H9 (cell line): Measurements from ENCODE around the gene PRR13. TPM values are rescaled to one million over a fixed set of nuclear protein-coding genes. Genes with fewer than 3 reads are reported as not detected.

Source experiments
- DNase-seq: peaks from one replicate; pipeline ENCODE4 v3.0.0-alpha.2; 2017
- H2AFZ ChIP-seq: one replicate; pipeline ENCODE4 v1.6.1; 2013; ENCODE audit warnings: mild to moderate bottlenecking, low read length, control low read depth, moderate library complexity
- H2AK5ac ChIP-seq: 2 replicates; pipeline ENCODE4 v1.6.1; 2013; ENCODE audit warnings: low read length, control low read depth, mixed read lengths; ENCODE audit not compliant: insufficient read length
- H2BK120ac ChIP-seq: one replicate; pipeline ENCODE4 v1.6.1; 2013; ENCODE audit warnings: low read depth, mild to moderate bottlenecking, low read length, control low read depth, inconsistent platforms; ENCODE audit not compliant: poor library complexity, severe bottlenecking
- H2BK12ac ChIP-seq: 2 replicates; pipeline ENCODE4 v1.6.1; 2013; ENCODE audit warnings: low read length, control low read depth, mixed read lengths, low read depth; ENCODE audit not compliant: insufficient read length
- H2BK15ac ChIP-seq: 2 replicates; pipeline ENCODE4 v1.6.1; 2013; ENCODE audit warnings: low read depth, low read length, control low read depth
- H2BK20ac ChIP-seq: one replicate; pipeline ENCODE4 v1.6.1; 2013; ENCODE audit warnings: low read depth, mild to moderate bottlenecking, low read length, control low read depth, inconsistent platforms; ENCODE audit not compliant: poor library complexity, severe bottlenecking
- H2BK5ac ChIP-seq: 2 replicates; pipeline ENCODE4 v1.6.1; 2013; ENCODE audit warnings: low read length, control low read depth, mixed read lengths; ENCODE audit not compliant: insufficient read length
- H3K14ac ChIP-seq: 2 replicates; pipeline ENCODE4 v1.6.1; 2013; ENCODE audit warnings: low read length, control low read depth; ENCODE audit not compliant: insufficient read depth
- H3K18ac ChIP-seq: 2 replicates; pipeline ENCODE4 v1.6.1; 2013; ENCODE audit warnings: low read depth, mild to moderate bottlenecking, mixed read lengths, low read length, control low read depth; ENCODE audit not compliant: insufficient read length
- H3K23ac ChIP-seq: 2 replicates; pipeline ENCODE4 v1.6.1; 2013; ENCODE audit warnings: low read length, control low read depth, mixed read lengths, low read depth; ENCODE audit not compliant: insufficient read length
- H3K23me2 ChIP-seq: 2 replicates; pipeline ENCODE4 v1.6.1; 2013; ENCODE audit warnings: low read depth, mild to moderate bottlenecking, mixed read lengths, low read length, control low read depth; ENCODE audit not compliant: insufficient read length, poor library complexity, severe bottlenecking
- H3K27ac ChIP-seq: 2 replicates; pipeline ENCODE4 v1.5.1; 2013; ENCODE audit warnings: low read length, control low read depth, mixed read lengths, low read depth; ENCODE audit not compliant: insufficient read length
- H3K27me3 ChIP-seq: 2 replicates; pipeline ENCODE4 v1.6.1; 2013; ENCODE audit warnings: low read length, control low read depth, inconsistent platforms; ENCODE audit not compliant: insufficient read depth
- H3K4ac ChIP-seq: 2 replicates; pipeline ENCODE4 v1.6.1; 2013; ENCODE audit warnings: low read depth, mild to moderate bottlenecking, control low read depth, inconsistent platforms, low read length, moderate library complexity
- H3K4me1 ChIP-seq: 2 replicates; pipeline ENCODE4 v1.6.1; 2013; ENCODE audit warnings: low read length, control low read depth, inconsistent platforms; ENCODE audit not compliant: insufficient read depth
- H3K4me2 ChIP-seq: 2 replicates; pipeline ENCODE4 v1.6.1; 2013; ENCODE audit warnings: low read length, control low read depth, mixed read lengths; ENCODE audit not compliant: insufficient read length, insufficient read depth
- H3K56ac ChIP-seq: 2 replicates; pipeline ENCODE4 v1.6.1; 2013; ENCODE audit warnings: low read depth, mild to moderate bottlenecking, mixed read lengths, low read length, control low read depth; ENCODE audit not compliant: insufficient read length
- H3K79me1 ChIP-seq: 2 replicates; pipeline ENCODE4 v1.6.1; 2013; ENCODE audit warnings: low read depth, mild to moderate bottlenecking, moderate library complexity, low read length, control low read depth, inconsistent platforms; ENCODE audit not compliant: insufficient read depth, poor library complexity, severe bottlenecking
- H3K79me2 ChIP-seq: 2 replicates; pipeline ENCODE4 v1.6.1; 2013; ENCODE audit warnings: low read length, control low read depth, inconsistent platforms; ENCODE audit not compliant: insufficient read depth
- H3K9ac ChIP-seq: 2 replicates; pipeline ENCODE4 v1.6.1; 2013; ENCODE audit warnings: low read length, control low read depth, mixed read lengths; ENCODE audit not compliant: insufficient read length; ENCODE audit errors: extremely low read depth
- H3K9me3 ChIP-seq: one replicate; pipeline ENCODE4 v1.6.1; 2013; ENCODE audit warnings: low read depth, low read length, inconsistent platforms; ENCODE audit not compliant: control insufficient read depth
- H3T11ph ChIP-seq: one replicate; pipeline ENCODE4 v1.6.1; 2013; ENCODE audit warnings: mild to moderate bottlenecking, low read length, control low read depth, inconsistent platforms
- H4K20me1 ChIP-seq: one replicate; pipeline ENCODE4 v1.6.1; 2013; ENCODE audit not compliant: control insufficient read depth, insufficient read length, insufficient read depth
- H4K5ac ChIP-seq: 2 replicates; pipeline ENCODE4 v1.6.1; 2013; ENCODE audit warnings: low read depth, mild to moderate bottlenecking, mixed read lengths, low read length, control low read depth; ENCODE audit not compliant: insufficient read length
- H4K8ac ChIP-seq: replicated peaks from 2 replicates; pipeline ENCODE4 v1.6.1; 2013; ENCODE audit warnings: low read length, control low read depth, mixed read lengths, low read depth; ENCODE audit not compliant: insufficient read length
- H4K91ac ChIP-seq: 2 replicates; pipeline ENCODE4 v1.6.1; 2013; ENCODE audit warnings: low read depth, mild to moderate bottlenecking, moderate library complexity, mixed read lengths, low read length, control low read depth; ENCODE audit not compliant: insufficient read length
- H3K27ac Mint-ChIP-seq, 3 experiments: 2 replicates in 2 of 3; 3 replicates in 1 of 3; pipeline ENCODE4 v1.8.0; 2020 to 2021; ENCODE audit warnings: mixed read lengths in 3 of 3, mild to moderate bottlenecking in 1 of 3, moderate library complexity in 1 of 3
- H3K27me3 Mint-ChIP-seq: 2 replicates; pipeline ENCODE4 v1.8.0; 2021; ENCODE audit warnings: low read depth, mild to moderate bottlenecking, moderate library complexity, mixed read lengths
- H3K36me3 Mint-ChIP-seq, 3 experiments: 2 replicates in 2 of 3; 3 replicates in 1 of 3; pipeline ENCODE4 v1.8.0; 2020 to 2021; ENCODE audit warnings: low read depth in 3 of 3, mixed read lengths in 3 of 3; ENCODE audit not compliant: insufficient read depth in 1 of 3
- H3K4me1 Mint-ChIP-seq, 2 experiments: 2 replicates each; pipeline ENCODE4 v1.8.0; 2020; ENCODE audit warnings: mixed read lengths in 2 of 2
- H3K4me3 Mint-ChIP-seq, 2 experiments: 2 replicates in 1 of 2; 3 replicates in 1 of 2; pipeline ENCODE4 v1.8.0; 2020 to 2021; ENCODE audit warnings: mild to moderate bottlenecking in 2 of 2, mixed read lengths in 2 of 2, moderate library complexity in 1 of 2
- H3K9me3 Mint-ChIP-seq, 2 experiments: 2 replicates in 1 of 2; 3 replicates in 1 of 2; pipeline ENCODE4 v1.8.0; 2020; ENCODE audit warnings: mild to moderate bottlenecking in 2 of 2, mixed read lengths in 2 of 2, moderate library complexity in 1 of 2
- CTCF ChIP-seq: fragments of 200-600 bp; sonication (generic); conservative IDR thresholded peaks from 3 replicates; pipeline ENCODE4 v1.8.0; 2021; ENCODE audit warnings: antibody characterized with exemption, mild to moderate bottlenecking
- WGBS: extraction: QIAGEN DNeasy Blood & Tissue Kit; methylation state at CpG from one replicate; pipeline ENCODE4 v1.1.7; 2013; ENCODE audit warnings: missing lambda C conversion rate, low lambda C conversion rate, mixed read lengths; ENCODE audit not compliant: insufficient read length; ENCODE audit errors: extremely low coverage; 5-methylcytosine and 5-hydroxymethylcytosine counted together
- total RNA-seq: library from RNA; stranded (reverse); gene quantifications from 2 replicates; pipeline ENCODE4 v1.2.1, GENCODE V29; 2021

PRR13 gene
- total RNA-seq, 1 experiment from 2014 or later, result 147 TPM

GRCh38 chr12:53474077-53474476 lies 32.5 kb downstream of the PRR13 start:
- Histone ChIP-seq H2BK15ac (no peak overlapping the region), H4K8ac (no peak overlapping the region), H3K9me3 (no peaks in the 10 kb centered on the region), H3K56ac (no peak overlapping the region), H3K79me2 (no peaks in the 10 kb centered on the region), H3K27me3 (no peaks in the 10 kb centered on the region), H3K23ac (no peak overlapping the region), H3K14ac (no peak overlapping the region), H2BK20ac (no peak overlapping the region), H3K23me2 (no peaks in the 10 kb centered on the region), H3K9ac (no peak overlapping the region), H3K18ac (no peak overlapping the region), H2AFZ (no peak overlapping the region), H3K4ac (no peak overlapping the region), H3K4me1 (no peaks in the 10 kb centered on the region), H3T11ph (no peak overlapping the region), H2BK120ac (no peak overlapping the region), H4K5ac (no peak overlapping the region), H4K91ac (no peak overlapping the region), H3K79me1 (peaks cover 8% of the 10 kb centered on the region), H3K4me2 (no peak overlapping the region), H2BK5ac (no peak overlapping the region), H2AK5ac (no peak overlapping the region), H4K20me1 (no peaks in the 10 kb centered on the region), H3K27ac (no peak overlapping the region), H2BK12ac (no peak overlapping the region)
- Mint-ChIP-seq H3K36me3 (peaks cover 62 to 98% (median 90%) of the 10 kb centered on the region in 3 experiments), H3K4me3 (no peak overlapping the region), H3K4me1 (peaks cover 37 to 48% of the 10 kb centered on the region in 2 experiments), H3K27me3 (no peaks in the 10 kb centered on the region), H3K27ac (peak overlapping the region in 1 of 3 experiments; percentile 90; a peak in 2 of 7 replicates), H3K9me3 (no peaks in the 10 kb centered on the region; a peak in 1 of 5 replicates)
- no CpG with 5 or more reads among the region's 2 CpGs for WGBS
- no peak for TF ChIP-seq CTCF
- no peak for DNase-seq
